Tibial nerve (tissue), 4 donors: Measurements from ENCODE around the gene MED16.

ENCODE experiments used
- CTCF ChIP-seq, 5 experiments: fragments of 200-600 bp in 3 of 5; fragments of 450-650 bp in 2 of 5; sonication (generic) in 3 of 5; IDR thresholded peaks; one replicate each; pipeline ENCODE4 v1.5.1; 2016 to 2019; ENCODE audit warnings: antibody characterized with exemption in 5 of 5, mild to moderate bottlenecking in 3 of 5, moderate library complexity in 2 of 5
- EP300 ChIP-seq, 2 donors: sonication (generic); formaldehyde crosslinking; IDR thresholded peaks; one replicate each; pipeline ENCODE4 v1.6.1; 2017; ENCODE audit warnings: antibody characterized with exemption in 2 of 2, mild to moderate bottlenecking in 1 of 2
- POLR2A ChIP-seq, 2 donors: fragments of 450-650 bp; IDR thresholded peaks; one replicate each; pipeline ENCODE4 v1.6.1; 2017; ENCODE audit warnings: antibody characterized with exemption in 2 of 2, mild to moderate bottlenecking in 2 of 2, moderate library complexity in 2 of 2

DNA sequence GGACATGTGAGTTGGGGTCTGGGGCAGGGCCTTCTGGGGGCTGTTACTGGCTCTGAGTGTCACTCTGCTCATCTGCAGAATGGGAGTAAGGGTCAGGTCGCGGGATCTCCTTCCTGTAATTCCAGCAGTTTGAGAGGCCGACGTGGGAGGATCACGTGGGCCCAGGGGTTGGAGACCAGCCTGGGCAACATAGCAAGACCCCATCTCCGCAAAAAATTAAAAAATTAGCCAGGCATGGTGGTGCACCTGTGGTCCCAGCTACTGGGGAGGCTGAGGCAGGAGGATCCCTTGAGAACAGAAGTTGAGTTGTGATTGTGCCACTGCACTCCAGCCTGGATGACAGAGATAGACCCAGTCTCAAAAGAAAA, 36.9 kb upstream of the MED16 start:
- TF ChIP-seq CTCF (IDR thresholded peaks at IDR 0.05): no peak
- TF ChIP-seq POLR2A (IDR thresholded peaks at IDR 0.05): no peak
- no peak for TF ChIP-seq EP300 (IDR thresholded peaks at IDR 0.05)
